GM12878 (cell line): Measurements from ENCODE around the gene FBXL14. TPM values are rescaled to one million over a fixed set of nuclear protein-coding genes. Genes with fewer than 3 reads are reported as not detected.

ENCODE experiments used
- ATAC-seq: fragments of 200-7000 bp; cut with Tn5 transposase; 3 replicates; pipeline ENCODE4 v1.9.1; 2020; ENCODE audit warnings: mild to moderate bottlenecking, moderate library complexity
- BruUV-seq: library from RNA; stranded (reverse); fragments of 400-500 nt; replicated peaks from 2 replicates; lab custom pipeline; 2021; lab: Mats Ljungman, UMichigan
- CTCF ChIA-PET: fragments of 300-600 bp; sonication (Branson Sonifier 250); formaldehyde crosslinking; extraction: SDS; loops from one replicate; lab custom pipeline; 2021; ENCODE audit warnings: inconsistent platforms; lab: Yijun Ruan, JAX
- POLR2A ChIA-PET: fragments of 350-600 bp; formaldehyde crosslinking; extraction: SDS; loops from one replicate; lab custom pipeline; 2021; ENCODE audit warnings: inconsistent platforms; lab: Charles Lee
- RAD21 ChIA-PET: fragments of 300-600 bp; sonication (Branson Sonifier 250); formaldehyde crosslinking; loops from one replicate; lab custom pipeline; 2023; ENCODE audit warnings: antibody characterized with exemption; ENCODE audit not compliant: unreplicated experiment; lab: Charles Lee
- SMC1A ChIA-PET: fragments of 300-600 bp; sonication (Branson Sonifier 250); formaldehyde crosslinking; loops from one replicate; lab custom pipeline; 2023; ENCODE audit not compliant: unreplicated experiment, uncharacterized antibody; lab: Charles Lee
- DNase-seq: peaks from one replicate; pipeline ENCODE4 v3.0.0-alpha.2; 2011; ENCODE audit warnings: low read depth, low spot score
- FAIRE-seq: peaks from 3 replicates; lab custom pipeline; 2011; peaks lifted over from hg19 to GRCh38; lab: Jason Lieb, UNC
- H2AFZ ChIP-seq: 2 replicates; pipeline ENCODE4 v1.6.0; 2011; ENCODE audit warnings: low read depth, low read length, control low read depth; ENCODE audit not compliant: control insufficient read depth
- H3K27ac ChIP-seq: 2 replicates; pipeline ENCODE4 v1.5.1; 2011; ENCODE audit warnings: control low read depth; ENCODE audit not compliant: control insufficient read depth, insufficient read depth
- H3K27me3 ChIP-seq, 2 experiments: replicated peaks in 1 of 2; 2 replicates each; pipeline versions ENCODE4 v1.6.0 to v1.6.1; 2011; ENCODE audit warnings: low read length in 1 of 2; ENCODE audit not compliant: control insufficient read depth in 2 of 2, insufficient read depth in 2 of 2
- H3K36me3 ChIP-seq, 2 experiments: 2 replicates each; pipeline ENCODE4 v1.5.1; 2011; ENCODE audit warnings: low read length in 1 of 2; ENCODE audit not compliant: control insufficient read depth in 2 of 2, insufficient read depth in 2 of 2
- H3K4me1 ChIP-seq: 2 replicates; pipeline ENCODE4 v1.6.1; 2011; ENCODE audit warnings: mild to moderate bottlenecking, low read length, moderate library complexity, mixed read lengths; ENCODE audit not compliant: control insufficient read depth, insufficient read depth
- H3K4me2 ChIP-seq: 2 replicates; pipeline ENCODE4 v1.6.0; 2011; ENCODE audit warnings: control low read depth; ENCODE audit not compliant: control insufficient read depth, insufficient read depth
- H3K4me3 ChIP-seq: fragments of 200-600 bp; sonication (generic); 2 replicates; pipeline ENCODE4 v1.5.1; 2016
- H3K79me2 ChIP-seq: 2 replicates; pipeline ENCODE4 v1.6.0; 2011; ENCODE audit warnings: low read length; ENCODE audit not compliant: control insufficient read depth, insufficient read depth
- H3K9ac ChIP-seq: 2 replicates; pipeline ENCODE4 v1.8.0; 2011; ENCODE audit warnings: low read length, control low read depth, mixed read lengths; ENCODE audit not compliant: control insufficient read depth, insufficient read depth
- H3K9me3 ChIP-seq: replicated peaks from 3 replicates; pipeline ENCODE4 v1.5.1; 2011; ENCODE audit warnings: mild to moderate bottlenecking, low read length; ENCODE audit not compliant: control insufficient read depth, insufficient read depth
- H4K20me1 ChIP-seq: 2 replicates; pipeline ENCODE4 v1.6.0; 2011; ENCODE audit not compliant: control insufficient read depth, insufficient read depth
- CBX5 ChIP-seq: sonication (generic); IDR thresholded peaks from 2 replicates; pipeline ENCODE4 v1.6.1; 2016; ENCODE audit warnings: low read depth, moderate library complexity, mild to moderate bottlenecking, inconsistent platforms
- CREM ChIP-seq: IDR thresholded peaks from 2 replicates; pipeline ENCODE4 v1.6.1; 2014; ENCODE audit warnings: antibody characterized with exemption, low read depth
- EED ChIP-seq: sonication (generic); IDR thresholded peaks from 2 replicates; pipeline ENCODE4 v1.6.1; 2016; ENCODE audit warnings: antibody characterized with exemption, low read depth
- EGR1 ChIP-seq, 2 experiments: IDR thresholded peaks; 1 replicate in 1 of 2; 2 replicates in 1 of 2; pipeline ENCODE4 v1.6.1; 2011 to 2012; ENCODE audit warnings: low read depth in 2 of 2, low read length in 2 of 2, borderline replicate concordance in 1 of 2, mild to moderate bottlenecking in 1 of 2, moderate library complexity in 1 of 2
- EP300 ChIP-seq, 2 experiments: fragments of 150-350 bp in 1 of 2; IDR thresholded peaks; 2 replicates each; pipeline ENCODE4 v1.6.1; 2011 to 2012; ENCODE audit warnings: low read depth in 2 of 2, low read length in 2 of 2, borderline replicate concordance in 1 of 2, improper control_type of control experiment in 1 of 2, inconsistent platforms in 1 of 2; ENCODE audit not compliant: control insufficient read depth in 1 of 2
- HDAC2 ChIP-seq: fragments of 200-600 bp; sonication (generic); IDR thresholded peaks from 2 replicates; pipeline ENCODE4 v1.6.1; 2017
- JUND ChIP-seq: IDR thresholded peaks from 2 replicates; pipeline ENCODE4 v1.6.1; 2012; ENCODE audit warnings: low read depth, mild to moderate bottlenecking, low read length, improper control_type of control experiment, moderate library complexity
- MEF2A ChIP-seq: IDR thresholded peaks from 2 replicates; pipeline ENCODE4 v1.6.1; 2011; ENCODE audit warnings: low read depth, mild to moderate bottlenecking, low read length, moderate library complexity; ENCODE audit not compliant: insufficient read depth
- MTA3 ChIP-seq: IDR thresholded peaks from 2 replicates; pipeline ENCODE4 v1.6.1; 2012; ENCODE audit warnings: low read length, inconsistent platforms, borderline replicate concordance
- NBN ChIP-seq: fragments of 450-650 bp; IDR thresholded peaks from 2 replicates; pipeline ENCODE4 v1.6.1; 2016
- NR2F1 ChIP-seq: fragments of 450-650 bp; conservative IDR thresholded peaks from 2 replicates; pipeline ENCODE4 v1.6.1; 2017; ENCODE audit warnings: mild to moderate bottlenecking
- POU2F2 ChIP-seq: IDR thresholded peaks from 3 replicates; pipeline ENCODE4 v1.6.1; 2011; ENCODE audit warnings: low read depth, mild to moderate bottlenecking, low read length, borderline replicate concordance
- SMAD5 ChIP-seq: IDR thresholded peaks from 2 replicates; pipeline ENCODE4 v1.6.1; 2016; ENCODE audit warnings: antibody characterized with exemption, low read depth
- SMC3 ChIP-seq: IDR thresholded peaks from 2 replicates; pipeline ENCODE4 v1.6.1; 2011; ENCODE audit warnings: low read length, improper control_type of control experiment, borderline replicate concordance
- SUPT20H ChIP-seq: IDR thresholded peaks from 2 replicates; pipeline ENCODE4 v1.6.1; 2011; ENCODE audit warnings: low read depth, mild to moderate bottlenecking, low read length, moderate library complexity, borderline replicate concordance; ENCODE audit not compliant: control insufficient read depth
- ZSCAN29 ChIP-seq: fragments of 450-650 bp; IDR thresholded peaks from 2 replicates; pipeline ENCODE4 v1.6.1; 2017; ENCODE audit warnings: mild to moderate bottlenecking, moderate library complexity
- WGBS: methylation state at CpG from one replicate; pipeline ENCODE4 v1.1.6; 2016; ENCODE audit warnings: low lambda C conversion rate; ENCODE audit not compliant: insufficient replicate concordance, insufficient coverage; ENCODE audit errors: missing lambda C conversion rate; 5-methylcytosine and 5-hydroxymethylcytosine counted together
- in situ Hi-C: fragments of 300-500 bp; cut with MboI; formaldehyde crosslinking; loops from 9 replicates; pipeline ENCODE4 v1.14.3; 2018; ENCODE audit warnings: mixed read lengths
- intact Hi-C: fragments of 100-400 bp; cut with micrococcal nuclease; formaldehyde crosslinking; loops from one replicate; pipeline ENCODE4 v1.14.2; 2022; ENCODE audit not compliant: unreplicated experiment
- polyA plus RNA-seq, 11 experiments: library from polyadenylated mRNA; depleted of rRNA in 4 of 11; unstranded in 6 of 11; stranded (reverse) in 5 of 11; fragments of >200 nt; fragmentation: Nextera tagmentation in 4 of 11; fragmentation: Illumina TruSeq in 1 of 11; extraction: Ambion mirVana in 4 of 11; extraction: Trizol in 1 of 11; gene quantifications; 1 replicate in 1 of 11; 2 replicates in 10 of 11; pipeline versions ENCODE4 v1.2.1 to v1.2.3, GENCODE V29; 2011 to 2016; ENCODE audit warnings: inconsistent platforms in 2 of 11, missing spikeins in 2 of 11, low read depth in 1 of 11
- total RNA-seq, 4 experiments: library from RNA; depleted of rRNA in 3 of 4; stranded (reverse); fragments of >200 nt in 3 of 4; fragmentation: Illumina TruSeq in 1 of 4; extraction: Trizol in 1 of 4; gene quantifications; 2 replicates each; pipeline versions ENCODE4 v1.2.1 to v1.2.3, GENCODE V29; 2013 to 2021
- TF ChIP-seq, protein P1 (sequence below): fragments of 450-650 bp; IDR thresholded peaks from 2 replicates; pipeline ENCODE4 v1.6.1; 2017; ENCODE audit warnings: mild to moderate bottlenecking
- TF ChIP-seq, protein P2 (sequence below): IDR thresholded peaks from 2 replicates; pipeline ENCODE4 v1.6.1; 2011; ENCODE audit warnings: mild to moderate bottlenecking, low read depth, low read length, moderate library complexity; ENCODE audit not compliant: insufficient replicate concordance
- TF ChIP-seq, protein P3 (sequence below): fragments of 450-650 bp; IDR thresholded peaks from 2 replicates; pipeline ENCODE4 v1.6.1; 2017; ENCODE audit warnings: antibody characterized with exemption, mild to moderate bottlenecking, moderate library complexity

The FBXL14 gene
- total and polyA plus RNA-seq, 10 of the 15 experiments (the other 5 are each of a cell fraction or from before 2014, with no cell fraction given) = 0.44 to 19.0 (median 2.9) TPM

DNA sequence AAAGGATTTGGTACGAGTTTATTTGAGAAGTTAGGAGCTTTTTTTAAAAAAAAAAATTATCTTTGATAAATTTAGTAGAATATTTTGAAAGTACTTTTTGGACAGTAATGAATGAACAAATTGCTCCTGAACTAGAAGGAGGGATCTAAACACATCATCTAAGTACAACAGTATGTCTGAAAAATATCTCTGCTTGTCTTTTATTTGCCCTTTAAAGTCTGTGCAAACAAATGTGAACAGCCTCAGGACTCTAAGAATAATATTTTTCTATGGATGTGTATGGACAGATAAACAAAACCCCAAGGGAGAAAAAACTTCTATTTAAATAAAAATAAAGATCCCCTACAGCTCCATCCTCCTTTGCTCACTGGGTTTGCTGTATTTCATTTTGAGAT is 19.5 kb downstream of the FBXL14 start:
- FAIRE-seq (no peak), ATAC-seq (no peak), DNase-seq (no peak)
- Histone ChIP-seq H3K27me3 (no peaks in the 10 kb centered on the region), H3K9me3 (no peaks in the 10 kb centered on the region), H3K36me3 (no peaks in the 10 kb centered on the region), H2AFZ (no peak overlapping the region), H3K79me2 (no peaks in the 10 kb centered on the region), H3K4me2 (no peak overlapping the region), H4K20me1 (no peaks in the 10 kb centered on the region), H3K9ac (no peak overlapping the region), H3K27ac (no peak overlapping the region), H3K4me3 (no peak overlapping the region), H3K4me1 (no peaks in the 10 kb centered on the region)
- intact Hi-C loops (no loop called here), in situ Hi-C loops (no loop called here)
- ChIA-PET RAD21 (interaction anchor here (0.6 to 2.8 kb wide), 7 partner anchors 9 to 457 kb away, joined by 4 to 10 read pairs (median 5); no protein-coding TSS in a partner anchor), POLR2A (interaction anchor here (0.6 to 1.1 kb wide), 4 partner anchors 14 to 457 kb away, joined by 3 to 7 read pairs (median 6); no protein-coding TSS in a partner anchor), SMC1A (interaction anchor here (0.7 to 12.3 kb wide), 8 partner anchors 8 to 461 kb away, joined by 3 to 276 read pairs (median 4); no protein-coding TSS in a partner anchor), CTCF (interaction anchor here (1.2 to 12.3 kb wide), 4 partner anchors 8 to 457 kb away, joined by 3 to 193 read pairs (median 38); no protein-coding TSS in a partner anchor)
- 96% methylated on average over 1 of the region's 1 CpG for WGBS
- no peak for TF ChIP-seq NBN
- TF ChIP-seq SUPT20H = no peak
- TF ChIP-seq MTA3 = no peak
- TF ChIP-seq, protein P1, sequence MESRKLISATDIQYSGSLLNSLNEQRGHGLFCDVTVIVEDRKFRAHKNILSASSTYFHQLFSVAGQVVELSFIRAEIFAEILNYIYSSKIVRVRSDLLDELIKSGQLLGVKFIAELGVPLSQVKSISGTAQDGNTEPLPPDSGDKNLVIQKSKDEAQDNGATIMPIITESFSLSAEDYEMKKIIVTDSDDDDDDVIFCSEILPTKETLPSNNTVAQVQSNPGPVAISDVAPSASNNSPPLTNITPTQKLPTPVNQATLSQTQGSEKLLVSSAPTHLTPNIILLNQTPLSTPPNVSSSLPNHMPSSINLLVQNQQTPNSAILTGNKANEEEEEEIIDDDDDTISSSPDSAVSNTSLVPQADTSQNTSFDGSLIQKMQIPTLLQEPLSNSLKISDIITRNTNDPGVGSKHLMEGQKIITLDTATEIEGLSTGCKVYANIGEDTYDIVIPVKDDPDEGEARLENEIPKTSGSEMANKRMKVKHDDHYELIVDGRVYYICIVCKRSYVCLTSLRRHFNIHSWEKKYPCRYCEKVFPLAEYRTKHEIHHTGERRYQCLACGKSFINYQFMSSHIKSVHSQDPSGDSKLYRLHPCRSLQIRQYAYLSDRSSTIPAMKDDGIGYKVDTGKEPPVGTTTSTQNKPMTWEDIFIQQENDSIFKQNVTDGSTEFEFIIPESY = no peak
- TF ChIP-seq SMC3 = no peak
- TF ChIP-seq, protein P2, sequence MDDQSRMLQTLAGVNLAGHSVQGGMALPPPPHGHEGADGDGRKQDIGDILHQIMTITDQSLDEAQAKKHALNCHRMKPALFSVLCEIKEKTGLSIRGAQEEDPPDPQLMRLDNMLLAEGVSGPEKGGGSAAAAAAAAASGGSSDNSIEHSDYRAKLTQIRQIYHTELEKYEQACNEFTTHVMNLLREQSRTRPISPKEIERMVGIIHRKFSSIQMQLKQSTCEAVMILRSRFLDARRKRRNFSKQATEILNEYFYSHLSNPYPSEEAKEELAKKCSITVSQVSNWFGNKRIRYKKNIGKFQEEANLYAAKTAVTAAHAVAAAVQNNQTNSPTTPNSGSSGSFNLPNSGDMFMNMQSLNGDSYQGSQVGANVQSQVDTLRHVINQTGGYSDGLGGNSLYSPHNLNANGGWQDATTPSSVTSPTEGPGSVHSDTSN = no peak
- TF ChIP-seq JUND = no peak
- no peak for TF ChIP-seq EED
- TF ChIP-seq, protein P3, sequence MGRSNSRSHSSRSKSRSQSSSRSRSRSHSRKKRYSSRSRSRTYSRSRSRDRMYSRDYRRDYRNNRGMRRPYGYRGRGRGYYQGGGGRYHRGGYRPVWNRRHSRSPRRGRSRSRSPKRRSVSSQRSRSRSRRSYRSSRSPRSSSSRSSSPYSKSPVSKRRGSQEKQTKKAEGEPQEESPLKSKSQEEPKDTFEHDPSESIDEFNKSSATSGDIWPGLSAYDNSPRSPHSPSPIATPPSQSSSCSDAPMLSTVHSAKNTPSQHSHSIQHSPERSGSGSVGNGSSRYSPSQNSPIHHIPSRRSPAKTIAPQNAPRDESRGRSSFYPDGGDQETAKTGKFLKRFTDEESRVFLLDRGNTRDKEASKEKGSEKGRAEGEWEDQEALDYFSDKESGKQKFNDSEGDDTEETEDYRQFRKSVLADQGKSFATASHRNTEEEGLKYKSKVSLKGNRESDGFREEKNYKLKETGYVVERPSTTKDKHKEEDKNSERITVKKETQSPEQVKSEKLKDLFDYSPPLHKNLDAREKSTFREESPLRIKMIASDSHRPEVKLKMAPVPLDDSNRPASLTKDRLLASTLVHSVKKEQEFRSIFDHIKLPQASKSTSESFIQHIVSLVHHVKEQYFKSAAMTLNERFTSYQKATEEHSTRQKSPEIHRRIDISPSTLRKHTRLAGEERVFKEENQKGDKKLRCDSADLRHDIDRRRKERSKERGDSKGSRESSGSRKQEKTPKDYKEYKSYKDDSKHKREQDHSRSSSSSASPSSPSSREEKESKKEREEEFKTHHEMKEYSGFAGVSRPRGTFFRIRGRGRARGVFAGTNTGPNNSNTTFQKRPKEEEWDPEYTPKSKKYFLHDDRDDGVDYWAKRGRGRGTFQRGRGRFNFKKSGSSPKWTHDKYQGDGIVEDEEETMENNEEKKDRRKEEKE = no peak
- TF ChIP-seq EP300 (IDR thresholded peaks at IDR 0.05; ENCODE audit: borderline replicate concordance in 1 of 2, control insufficient read depth in 1 of 2, low read depth in 2 of 2, low read length in 2 of 2) = no peak
- TF ChIP-seq MEF2A = no peak
- no peak for TF ChIP-seq NR2F1
- TF ChIP-seq EGR1 (IDR thresholded peaks at IDR 0.05; ENCODE audit: borderline replicate concordance in 1 of 2, low read depth in 2 of 2, low read length in 2 of 2) = no peak
- no peak for TF ChIP-seq CBX5
- no peak for TF ChIP-seq SMAD5
- TF ChIP-seq CREM = no peak
- no peak for TF ChIP-seq HDAC2
- no peak for TF ChIP-seq POU2F2
- no peak for TF ChIP-seq ZSCAN29
- BruUV-seq = no TSS peak
